ENCODE data around the gene SERTAD3.

The SERTAD3 gene

GRCh38 chr19:40394816-40395210, 49.3 kb downstream of the SERTAD3 start:
- H3K9me3 ChIP-seq (ENCODE audit: control insufficient read depth, insufficient read depth, low read length), result no peaks in the 10 kb centered on the region
- TF ChIP-seq EZH2phosphoT487 (IDR thresholded peaks at IDR 0.05; ENCODE audit: borderline replicate concordance, low read length) (no peak), CTCF (IDR thresholded peaks at IDR 0.05; ENCODE audit: low read depth, low read length, poor library complexity, severe bottlenecking) (no peak)
- no peaks in the 10 kb centered on the region for H3K9me2 ChIP-seq (replicated peaks; ENCODE audit: control insufficient read depth, low read length)
- no peaks in the 10 kb centered on the region for H3K4me1 ChIP-seq (ENCODE audit: control insufficient read depth, low read length)
- no peak overlapping the region for H3K27ac ChIP-seq (ENCODE audit: low read depth, low read length)
- H3K4me3 ChIP-seq (ENCODE audit: low read length), result no peak overlapping the region
- no peaks in the 10 kb centered on the region for H3K27me3 ChIP-seq (ENCODE audit: control insufficient read depth, low read length)
- no peaks in the 10 kb centered on the region for H4K20me1 ChIP-seq (ENCODE audit: control insufficient read depth, insufficient read depth, low read depth, low read length)
- H3K36me3 ChIP-seq (ENCODE audit: control insufficient read depth, low read length), result no peaks in the 10 kb centered on the region
- no peaks in the 10 kb centered on the region for H3K79me2 ChIP-seq (ENCODE audit: control insufficient read depth, low read length)
- H3K4me2 ChIP-seq (ENCODE audit: low read length), result no peak overlapping the region
- H3F3A ChIP-seq (ENCODE audit: control insufficient read depth, insufficient read depth), result no peaks in the 10 kb centered on the region

GRCh38 chr19:40393894-40394815, 50.0 kb downstream of the SERTAD3 start:
- no peak overlapping the region for H3K4me3 ChIP-seq (ENCODE audit: low read length)
- TF ChIP-seq EZH2phosphoT487 (IDR thresholded peaks at IDR 0.05; ENCODE audit: borderline replicate concordance, low read length), result no peak
- no peak for TF ChIP-seq CTCF (IDR thresholded peaks at IDR 0.05; ENCODE audit: low read depth, low read length, poor library complexity, severe bottlenecking)
- H3K4me2 ChIP-seq (ENCODE audit: low read length), result no peak overlapping the region
- H3K9me3 ChIP-seq (ENCODE audit: control insufficient read depth, insufficient read depth, low read length), result no peaks in the 10 kb centered on the region
- H3K27ac ChIP-seq (ENCODE audit: low read depth, low read length), result no peak overlapping the region
- H3K27me3 ChIP-seq (ENCODE audit: control insufficient read depth, low read length), result no peaks in the 10 kb centered on the region
- H3K9me2 ChIP-seq (replicated peaks; ENCODE audit: control insufficient read depth, low read length), result no peaks in the 10 kb centered on the region
- H3F3A ChIP-seq (ENCODE audit: control insufficient read depth, insufficient read depth), result no peaks in the 10 kb centered on the region
- no peaks in the 10 kb centered on the region for H4K20me1 ChIP-seq (ENCODE audit: control insufficient read depth, insufficient read depth, low read depth, low read length)
- no peaks in the 10 kb centered on the region for H3K36me3 ChIP-seq (ENCODE audit: control insufficient read depth, low read length)
- H3K79me2 ChIP-seq (ENCODE audit: control insufficient read depth, low read length), result no peaks in the 10 kb centered on the region
- H3K4me1 ChIP-seq (ENCODE audit: control insufficient read depth, low read length), result no peaks in the 10 kb centered on the region

GRCh38 chr19:40392894-40393517, 51.1 kb downstream of the SERTAD3 start:
- Histone ChIP-seq H3K27ac (ENCODE audit: low read depth, low read length) (no peak overlapping the region), H3K9me3 (ENCODE audit: control insufficient read depth, insufficient read depth, low read length) (no peaks in the 10 kb centered on the region)

More at GRCh38 chr19:40392894-40393517, 51.1 kb downstream of the SERTAD3 start:
- Histone ChIP-seq H3K36me3 (ENCODE audit: control insufficient read depth, low read length) (no peaks in the 10 kb centered on the region), H3K9me2 (replicated peaks; ENCODE audit: control insufficient read depth, low read length) (no peaks in the 10 kb centered on the region), H3K27me3 (ENCODE audit: control insufficient read depth, low read length) (no peaks in the 10 kb centered on the region), H3K4me3 (ENCODE audit: low read length) (no peak overlapping the region), H4K20me1 (ENCODE audit: control insufficient read depth, insufficient read depth, low read depth, low read length) (no peaks in the 10 kb centered on the region), H3K4me1 (ENCODE audit: control insufficient read depth, low read length) (no peaks in the 10 kb centered on the region), H3F3A (ENCODE audit: control insufficient read depth, insufficient read depth) (no peaks in the 10 kb centered on the region), H3K79me2 (ENCODE audit: control insufficient read depth, low read length) (no peaks in the 10 kb centered on the region), H3K4me2 (ENCODE audit: low read length) (no peak overlapping the region)
- TF ChIP-seq EZH2phosphoT487 (IDR thresholded peaks at IDR 0.05; ENCODE audit: borderline replicate concordance, low read length) (no peak), CTCF (IDR thresholded peaks at IDR 0.05; ENCODE audit: low read depth, low read length, poor library complexity, severe bottlenecking) (no peak)

Measured in DOHH2 (cell line).